A204.1 (cell line): ENCODE data around the gene LRRN2.

Experiments used
- FAIRE-seq: peaks from 2 replicates; lab custom pipeline; 2012; peaks lifted over from hg19 to GRCh38; lab: Jason Lieb, UNC

Gene LRRN2

GRCh38 chr1:204628868-204629267 lies 56.7 kb downstream of the LRRN2 start:
- FAIRE-seq = no peak

- FAIRE-seq = no peak
Observed at GRCh38 chr1:204627436-204627835, 58.1 kb downstream of the LRRN2 start.

GRCh38 chr1:204626381-204626780 lies 59.2 kb downstream of the LRRN2 start:
- FAIRE-seq = no peak

GRCh38 chr1:204624631-204625216 lies 60.8 kb downstream of the LRRN2 start:
- no peak for FAIRE-seq

GRCh38 chr1:204623894-204624361 lies 61.6 kb downstream of the LRRN2 start:
- no peak for FAIRE-seq

- FAIRE-seq = no peak
Observed at GRCh38 chr1:204623365-204623893, 62.1 kb downstream of the LRRN2 start.

GRCh38 chr1:204621996-204622395 lies 63.5 kb downstream of the LRRN2 start:
- FAIRE-seq = no peak

GRCh38 chr1:204621396-204621795 lies 64.1 kb downstream of the LRRN2 start:
- FAIRE-seq = no peak

- no peak for FAIRE-seq
Observed at GRCh38 chr1:204619721-204620120, 65.8 kb downstream of the LRRN2 start.

- FAIRE-seq = no peak
Observed at GRCh38 chr1:204618148-204618760, 67.3 kb downstream of the LRRN2 start.

- no peak for FAIRE-seq
Observed at GRCh38 chr1:204617256-204618147, 68.0 kb downstream of the LRRN2 start.

- FAIRE-seq = no peak
Observed at GRCh38 chr1:204616641-204617040, 68.9 kb downstream of the LRRN2 start.

GRCh38 chr1:204615881-204616280 lies 69.7 kb downstream of the LRRN2 start:
- no peak for FAIRE-seq

- no peak for FAIRE-seq
Observed at GRCh38 chr1:204613636-204614035, 71.9 kb downstream of the LRRN2 start.

- no peak for FAIRE-seq
Observed at GRCh38 chr1:204612326-204612725, 73.2 kb downstream of the LRRN2 start.

- FAIRE-seq = no peak
Observed at GRCh38 chr1:204611036-204611435, 74.5 kb downstream of the LRRN2 start.

GRCh38 chr1:204607910-204608309 lies 77.6 kb downstream of the LRRN2 start:
- FAIRE-seq = no peak

GRCh38 chr1:204605791-204606190 lies 79.7 kb downstream of the LRRN2 start:
- no peak for FAIRE-seq

- FAIRE-seq = no peak
Observed at GRCh38 chr1:204602871-204603542, 82.5 kb downstream of the LRRN2 start.

- no peak for FAIRE-seq
Observed at GRCh38 chr1:204602111-204602579, 83.4 kb downstream of the LRRN2 start.

- FAIRE-seq = no peak
Observed at GRCh38 chr1:204600968-204601367, 84.6 kb downstream of the LRRN2 start.

GRCh38 chr1:204600203-204600602 lies 85.3 kb downstream of the LRRN2 start:
- no peak for FAIRE-seq
